AG04450 (cell line): ENCODE measurements around the gene IL27RA. TPM values are rescaled to one million over a fixed set of nuclear protein-coding genes. Genes with fewer than 3 reads are reported as not detected.

Source experiments
- CTCF ChIA-PET: fragments of 300-600, 350-600 bp; formaldehyde crosslinking; extraction: SDS; loops from one replicate; lab custom pipeline; 2022; ENCODE audit warnings: antibody characterized with exemption, inconsistent platforms; lab: Charles Lee
- POLR2A ChIA-PET: fragments of 350-600 bp; formaldehyde crosslinking; extraction: SDS; loops from one replicate; lab custom pipeline; 2021; ENCODE audit warnings: antibody characterized with exemption, inconsistent platforms; lab: Yijun Ruan, JAX
- DNase-seq: peaks from one replicate; pipeline ENCODE4 v3.0.0-alpha.2; 2011; ENCODE audit warnings: low read depth, low spot score
- H3K27ac ChIP-seq: one replicate; pipeline ENCODE4 v1.5.1; 2012; ENCODE audit warnings: low read depth, low read length, control low read depth
- H3K27me3 ChIP-seq: one replicate; pipeline ENCODE4 v1.6.0; 2012; ENCODE audit warnings: low read length; ENCODE audit not compliant: control insufficient read depth, insufficient read depth
- H3K4me3 ChIP-seq: 2 replicates; pipeline ENCODE4 v1.5.1; 2011; ENCODE audit warnings: mild to moderate bottlenecking, low read depth, low read length, control low read depth
- H3K9me3 ChIP-seq: 2 replicates; pipeline ENCODE4 v1.5.1; 2012; ENCODE audit warnings: low read length; ENCODE audit not compliant: control insufficient read depth, insufficient read depth
- polyA plus RNA-seq: library from polyadenylated mRNA; depleted of rRNA; stranded (reverse); fragments of >200 nt; gene quantifications from 2 replicates; pipeline ENCODE4 v1.2.3, GENCODE V29; 2011; rRNA removed
- TF ChIP-seq, protein P1 (sequence below): IDR thresholded peaks from 2 replicates; pipeline ENCODE4 v1.5.1; 2011; ENCODE audit warnings: low read depth, low read length, control low read depth, inconsistent platforms

IL27RA gene
- polyA plus RNA-seq, 1 experiment = 4.5 TPM

DNA sequence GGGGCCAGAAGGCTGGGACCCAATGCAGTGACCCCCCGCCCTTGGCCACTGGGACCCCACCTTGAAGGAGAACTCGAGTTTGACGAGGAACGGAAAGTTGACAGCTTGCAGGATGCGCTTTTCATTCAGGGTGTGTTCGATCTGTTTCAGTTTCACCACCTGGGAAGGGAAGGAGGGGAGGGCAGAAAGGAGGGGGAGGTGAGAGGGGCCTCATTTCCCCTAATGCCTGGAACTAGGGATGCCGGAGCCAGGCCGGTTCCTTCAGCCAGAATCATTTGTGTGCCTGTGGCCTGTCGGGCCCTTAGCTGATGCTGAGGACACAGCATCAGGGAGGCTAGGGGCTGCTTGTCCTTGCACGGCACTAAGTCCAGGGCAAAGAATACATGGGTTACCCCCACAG is 71.2 kb downstream of the IL27RA start:
- H3K27ac ChIP-seq = no peak overlapping the region
- POLR2A ChIA-PET = no interaction called here
- CTCF ChIA-PET = no interaction called here

More for the DNA sequence above, 71.2 kb downstream of the IL27RA start:
- DNase-seq = no peak
- no peak overlapping the region for H3K4me3 ChIP-seq
- no peaks in the 10 kb centered on the region for H3K9me3 ChIP-seq
- no peaks in the 10 kb centered on the region for H3K27me3 ChIP-seq
- TF ChIP-seq, protein P1, sequence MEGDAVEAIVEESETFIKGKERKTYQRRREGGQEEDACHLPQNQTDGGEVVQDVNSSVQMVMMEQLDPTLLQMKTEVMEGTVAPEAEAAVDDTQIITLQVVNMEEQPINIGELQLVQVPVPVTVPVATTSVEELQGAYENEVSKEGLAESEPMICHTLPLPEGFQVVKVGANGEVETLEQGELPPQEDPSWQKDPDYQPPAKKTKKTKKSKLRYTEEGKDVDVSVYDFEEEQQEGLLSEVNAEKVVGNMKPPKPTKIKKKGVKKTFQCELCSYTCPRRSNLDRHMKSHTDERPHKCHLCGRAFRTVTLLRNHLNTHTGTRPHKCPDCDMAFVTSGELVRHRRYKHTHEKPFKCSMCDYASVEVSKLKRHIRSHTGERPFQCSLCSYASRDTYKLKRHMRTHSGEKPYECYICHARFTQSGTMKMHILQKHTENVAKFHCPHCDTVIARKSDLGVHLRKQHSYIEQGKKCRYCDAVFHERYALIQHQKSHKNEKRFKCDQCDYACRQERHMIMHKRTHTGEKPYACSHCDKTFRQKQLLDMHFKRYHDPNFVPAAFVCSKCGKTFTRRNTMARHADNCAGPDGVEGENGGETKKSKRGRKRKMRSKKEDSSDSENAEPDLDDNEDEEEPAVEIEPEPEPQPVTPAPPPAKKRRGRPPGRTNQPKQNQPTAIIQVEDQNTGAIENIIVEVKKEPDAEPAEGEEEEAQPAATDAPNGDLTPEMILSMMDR = no peak

Other genes with a start within 250 kb of the IL27RA start
- 2.3 and 3.4 TPM in 2 replicates for gene ZSWIM4, start 236.3 kb upstream of the IL27RA start, polyA plus RNA-seq
- gene NANOS3, start 154.6 kb upstream of the IL27RA start, polyA plus RNA-seq = 0.36 and 0.37 TPM in 2 replicates
- 0.12 and 0.17 TPM in 2 replicates for gene BRME1, start 125.6 kb upstream of the IL27RA start, polyA plus RNA-seq
- 5.1 and 6.7 TPM in 2 replicates for gene CC2D1A, start 125.6 kb upstream of the IL27RA start, polyA plus RNA-seq
- 2.8 and 3.4 TPM in 2 replicates for gene PODNL1, start 93.3 kb upstream of the IL27RA start, polyA plus RNA-seq
- 6.1 and 7.3 TPM in 2 replicates for gene DCAF15, start 79.3 kb upstream of the IL27RA start, polyA plus RNA-seq
- 0.38 and 0.63 TPM in 2 replicates for gene RFX1, start 25.4 kb upstream of the IL27RA start, polyA plus RNA-seq
- gene RLN3, start 3.6 kb upstream of the IL27RA start, polyA plus RNA-seq = not detected in 2 replicates
- gene PALM3, start 30.3 kb downstream of the IL27RA start, polyA plus RNA-seq = 0.43 and 0.51 TPM in 2 replicates
- gene MISP3, start 41.0 kb downstream of the IL27RA start, polyA plus RNA-seq = 0.27 and 0.56 TPM in 2 replicates
- not detected in 2 replicates for gene C19orf67, start 54.0 kb downstream of the IL27RA start, polyA plus RNA-seq
- 5.1 and 6.5 TPM in 2 replicates for gene SAMD1, start 59.0 kb downstream of the IL27RA start, polyA plus RNA-seq
- gene PRKACA, start 86.0 kb downstream of the IL27RA start, polyA plus RNA-seq = 17.9 and 25.1 TPM in 2 replicates
- gene ASF1B, start 104.8 kb downstream of the IL27RA start, polyA plus RNA-seq = 2.8 and 2.9 TPM in 2 replicates
- gene ADGRL1, start 174.4 kb downstream of the IL27RA start, polyA plus RNA-seq = 2.0 and 2.9 TPM in 2 replicates